ENCODE results near the gene CADPS.

CADPS gene

DNA sequence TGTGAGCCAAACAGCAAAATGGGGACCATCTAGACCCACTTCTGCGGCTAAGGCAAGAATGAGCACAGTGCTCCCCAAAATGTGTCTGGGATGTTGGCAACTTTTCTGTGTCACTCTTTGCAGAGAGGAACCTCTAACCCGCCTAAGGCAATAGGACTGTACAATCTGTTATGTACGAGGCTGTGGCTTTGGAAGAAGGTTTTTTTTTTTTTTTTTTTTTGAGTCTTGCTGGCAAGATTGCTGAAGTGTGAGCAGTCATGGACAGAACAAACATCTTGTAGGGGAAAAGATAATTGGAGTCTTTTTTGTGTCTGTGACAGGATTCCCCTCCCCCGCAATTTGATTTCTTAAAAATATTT is 509.1 kb downstream of the CADPS start:
- Histone ChIP-seq H3K27me3 (ENCODE audit: insufficient read depth, low read length, poor library complexity, severe bottlenecking) (no peaks in the 10 kb centered on the region), H3K9me2 (replicated peaks; ENCODE audit: low read depth, low read length) (no peaks in the 10 kb centered on the region), H3K4me2 (ENCODE audit: low read depth, low read length, poor library complexity, severe bottlenecking) (no peak overlapping the region), H4K20me1 (ENCODE audit: insufficient read depth, low read length, poor library complexity, severe bottlenecking) (no peaks in the 10 kb centered on the region), H3K36me3 (ENCODE audit: insufficient read depth, low read length) (no peaks in the 10 kb centered on the region), H3F3A (ENCODE audit: low read depth) (no peaks in the 10 kb centered on the region), H3K4me1 (ENCODE audit: insufficient read depth, low read length, poor library complexity, severe bottlenecking) (peaks cover 2% of the 10 kb centered on the region), H3K4me3 (ENCODE audit: low read length, poor library complexity, severe bottlenecking) (no peak overlapping the region), H3K9ac (ENCODE audit: low read depth, low read length, poor library complexity, severe bottlenecking) (no peak overlapping the region), H3K9me3 (ENCODE audit: insufficient read depth, low read depth, low read length) (no peaks in the 10 kb centered on the region), H2AFZ (ENCODE audit: low read length) (no peak overlapping the region), H3K79me2 (ENCODE audit: insufficient read depth, low read length) (no peaks in the 10 kb centered on the region)
- TF ChIP-seq, protein P1, sequence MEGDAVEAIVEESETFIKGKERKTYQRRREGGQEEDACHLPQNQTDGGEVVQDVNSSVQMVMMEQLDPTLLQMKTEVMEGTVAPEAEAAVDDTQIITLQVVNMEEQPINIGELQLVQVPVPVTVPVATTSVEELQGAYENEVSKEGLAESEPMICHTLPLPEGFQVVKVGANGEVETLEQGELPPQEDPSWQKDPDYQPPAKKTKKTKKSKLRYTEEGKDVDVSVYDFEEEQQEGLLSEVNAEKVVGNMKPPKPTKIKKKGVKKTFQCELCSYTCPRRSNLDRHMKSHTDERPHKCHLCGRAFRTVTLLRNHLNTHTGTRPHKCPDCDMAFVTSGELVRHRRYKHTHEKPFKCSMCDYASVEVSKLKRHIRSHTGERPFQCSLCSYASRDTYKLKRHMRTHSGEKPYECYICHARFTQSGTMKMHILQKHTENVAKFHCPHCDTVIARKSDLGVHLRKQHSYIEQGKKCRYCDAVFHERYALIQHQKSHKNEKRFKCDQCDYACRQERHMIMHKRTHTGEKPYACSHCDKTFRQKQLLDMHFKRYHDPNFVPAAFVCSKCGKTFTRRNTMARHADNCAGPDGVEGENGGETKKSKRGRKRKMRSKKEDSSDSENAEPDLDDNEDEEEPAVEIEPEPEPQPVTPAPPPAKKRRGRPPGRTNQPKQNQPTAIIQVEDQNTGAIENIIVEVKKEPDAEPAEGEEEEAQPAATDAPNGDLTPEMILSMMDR (conservative IDR thresholded peaks at IDR 0.05; ENCODE audit: low read length) = no peak
- no peak for TF ChIP-seq EZH2phosphoT487 (IDR thresholded peaks at IDR 0.05; ENCODE audit: borderline replicate concordance)

DNA sequence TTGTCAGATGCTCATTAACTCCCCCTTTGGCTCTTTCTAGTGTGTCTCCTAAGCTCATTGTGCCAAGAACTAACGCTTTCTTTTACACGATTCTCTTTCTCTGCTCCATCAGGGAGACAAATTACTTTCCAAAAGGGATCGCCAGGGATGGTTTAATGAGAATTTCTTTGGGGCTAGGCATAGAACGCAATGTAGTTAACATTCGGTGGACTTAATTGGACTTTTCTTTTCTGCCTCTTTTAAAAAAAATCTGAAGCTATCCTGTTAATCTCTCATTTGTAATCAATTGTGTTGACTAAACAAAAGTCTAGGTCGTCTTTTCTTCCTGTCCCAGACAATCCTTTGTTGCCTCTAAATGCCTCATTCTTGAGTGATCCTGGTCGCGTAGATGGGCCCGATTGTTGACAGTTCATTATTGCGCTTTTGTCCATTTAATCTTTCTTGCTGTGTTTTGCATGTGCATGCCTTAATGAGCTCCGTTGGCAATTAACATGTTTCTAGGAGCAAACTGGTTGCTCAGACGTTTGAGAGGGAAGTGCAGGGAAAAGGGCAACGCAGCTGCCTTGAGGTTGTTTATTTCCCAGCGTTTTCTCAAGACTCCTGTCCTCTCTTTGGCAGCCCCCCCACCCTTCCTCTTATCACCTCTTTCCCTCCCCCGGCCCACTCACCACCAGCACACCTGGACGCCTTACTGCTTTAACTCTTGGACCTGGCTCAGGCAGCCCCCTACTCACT is 509.7 kb downstream of the CADPS start:
- H3K36me3 ChIP-seq (ENCODE audit: insufficient read depth, low read length) = no peaks in the 10 kb centered on the region
- H3K27me3 ChIP-seq (ENCODE audit: insufficient read depth, low read length, poor library complexity, severe bottlenecking) = no peaks in the 10 kb centered on the region
- no peaks in the 10 kb centered on the region for H4K20me1 ChIP-seq (ENCODE audit: insufficient read depth, low read length, poor library complexity, severe bottlenecking)
- no peaks in the 10 kb centered on the region for H3F3A ChIP-seq (ENCODE audit: low read depth)
- no peak overlapping the region for H3K9ac ChIP-seq (ENCODE audit: low read depth, low read length, poor library complexity, severe bottlenecking)
- TF ChIP-seq, protein P1 (conservative IDR thresholded peaks at IDR 0.05; ENCODE audit: low read length) = no peak
- no peak for TF ChIP-seq EZH2phosphoT487 (IDR thresholded peaks at IDR 0.05; ENCODE audit: borderline replicate concordance)
- no peaks in the 10 kb centered on the region for H3K9me2 ChIP-seq (replicated peaks; ENCODE audit: low read depth, low read length)
- H3K4me2 ChIP-seq (ENCODE audit: low read depth, low read length, poor library complexity, severe bottlenecking) = no peak overlapping the region
- no peak overlapping the region for H2AFZ ChIP-seq (ENCODE audit: low read length)
- no peaks in the 10 kb centered on the region for H3K9me3 ChIP-seq (ENCODE audit: insufficient read depth, low read depth, low read length)
- peaks cover 4% of the 10 kb centered on the region for H3K4me1 ChIP-seq (ENCODE audit: insufficient read depth, low read length, poor library complexity, severe bottlenecking)
- H3K4me3 ChIP-seq (ENCODE audit: low read length, poor library complexity, severe bottlenecking) = no peak overlapping the region
- no peaks in the 10 kb centered on the region for H3K79me2 ChIP-seq (ENCODE audit: insufficient read depth, low read length)

DNA sequence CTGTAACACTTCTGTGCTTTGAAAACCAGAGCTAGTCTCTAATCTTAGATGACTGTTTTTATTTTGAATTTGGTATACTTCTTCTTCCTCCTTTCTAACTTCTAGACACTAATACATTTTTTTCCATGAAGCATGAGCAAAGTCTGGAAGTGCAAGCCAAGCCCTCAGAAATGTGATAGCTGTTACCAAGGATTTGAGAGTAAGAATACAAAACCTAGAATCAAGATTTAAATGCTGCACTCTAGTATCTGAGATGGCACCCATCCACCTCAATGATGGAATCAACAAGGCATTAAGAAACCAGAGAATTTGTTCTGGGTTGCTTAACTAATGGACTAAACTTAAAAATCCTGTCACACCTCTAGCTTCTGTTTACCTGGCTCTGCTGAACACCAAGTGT is 511.0 kb downstream of the CADPS start:
- peaks cover 4% of the 10 kb centered on the region for H3K4me1 ChIP-seq (ENCODE audit: insufficient read depth, low read length, poor library complexity, severe bottlenecking)
- no peak overlapping the region for H3K9ac ChIP-seq (ENCODE audit: low read depth, low read length, poor library complexity, severe bottlenecking)
- no peaks in the 10 kb centered on the region for H3K9me3 ChIP-seq (ENCODE audit: insufficient read depth, low read depth, low read length)
- no peak overlapping the region for H2AFZ ChIP-seq (ENCODE audit: low read length)
- no peak for TF ChIP-seq EZH2phosphoT487 (IDR thresholded peaks at IDR 0.05; ENCODE audit: borderline replicate concordance)
- no peaks in the 10 kb centered on the region for H4K20me1 ChIP-seq (ENCODE audit: insufficient read depth, low read length, poor library complexity, severe bottlenecking)
- H3K27me3 ChIP-seq (ENCODE audit: insufficient read depth, low read length, poor library complexity, severe bottlenecking) = no peaks in the 10 kb centered on the region
- no peaks in the 10 kb centered on the region for H3K36me3 ChIP-seq (ENCODE audit: insufficient read depth, low read length)
- H3K9me2 ChIP-seq (replicated peaks; ENCODE audit: low read depth, low read length) = no peaks in the 10 kb centered on the region
- no peaks in the 10 kb centered on the region for H3F3A ChIP-seq (ENCODE audit: low read depth)
- H3K4me2 ChIP-seq (ENCODE audit: low read depth, low read length, poor library complexity, severe bottlenecking) = no peak overlapping the region
- no peaks in the 10 kb centered on the region for H3K79me2 ChIP-seq (ENCODE audit: insufficient read depth, low read length)
- H3K4me3 ChIP-seq (ENCODE audit: low read length, poor library complexity, severe bottlenecking) = no peak overlapping the region

DNA sequence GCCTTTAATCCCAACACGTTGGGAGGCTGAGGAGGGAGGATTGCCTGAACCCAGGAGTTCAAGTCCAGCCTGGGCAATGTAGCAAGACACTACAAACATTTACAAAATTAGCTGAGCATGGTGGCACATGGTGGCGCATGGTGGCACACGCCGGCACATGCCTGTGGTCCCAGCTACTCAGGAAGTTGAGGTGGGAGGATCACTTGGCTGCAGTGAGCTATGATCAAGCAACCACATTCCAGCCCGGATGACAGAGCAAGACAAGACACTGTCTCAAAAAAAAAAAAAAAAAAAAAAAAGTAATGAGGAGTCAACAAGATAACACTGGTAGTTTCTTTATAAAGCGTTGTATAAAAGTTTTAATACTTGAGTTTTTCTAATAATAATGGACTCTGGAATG is 511.9 kb downstream of the CADPS start:
- TF ChIP-seq, protein P1 (conservative IDR thresholded peaks at IDR 0.05; ENCODE audit: low read length) = no peak
- no peak for TF ChIP-seq EZH2phosphoT487 (IDR thresholded peaks at IDR 0.05; ENCODE audit: borderline replicate concordance)
- Histone ChIP-seq H3K9me3 (ENCODE audit: insufficient read depth, low read depth, low read length) (no peaks in the 10 kb centered on the region), H3K36me3 (ENCODE audit: insufficient read depth, low read length) (no peaks in the 10 kb centered on the region), H3K27me3 (ENCODE audit: insufficient read depth, low read length, poor library complexity, severe bottlenecking) (no peaks in the 10 kb centered on the region), H3K4me1 (ENCODE audit: insufficient read depth, low read length, poor library complexity, severe bottlenecking) (peaks cover 4% of the 10 kb centered on the region), H3K9ac (ENCODE audit: low read depth, low read length, poor library complexity, severe bottlenecking) (no peak overlapping the region), H3K4me2 (ENCODE audit: low read depth, low read length, poor library complexity, severe bottlenecking) (no peak overlapping the region), H3K79me2 (ENCODE audit: insufficient read depth, low read length) (no peaks in the 10 kb centered on the region), H3K9me2 (replicated peaks; ENCODE audit: low read depth, low read length) (no peaks in the 10 kb centered on the region), H3F3A (ENCODE audit: low read depth) (no peaks in the 10 kb centered on the region), H2AFZ (ENCODE audit: low read length) (no peak overlapping the region), H4K20me1 (ENCODE audit: insufficient read depth, low read length, poor library complexity, severe bottlenecking) (no peaks in the 10 kb centered on the region), H3K4me3 (ENCODE audit: low read length, poor library complexity, severe bottlenecking) (no peak overlapping the region)

Measured in Loucy (cell line).